K562 (cell line): ENCODE results near the gene KCTD21. TPM values are rescaled to one million over a fixed set of nuclear protein-coding genes. Genes with fewer than 3 reads are reported as not detected.

Experiments
- ATAC-seq: fragments of 200-7000 bp; cut with Tn5 transposase; 3 replicates; pipeline ENCODE4 v1.9.1; 2020; ENCODE audit warnings: moderate library complexity
- BruUV-seq: library from RNA; stranded (reverse); fragments of 400-500 nt; replicated peaks from 2 replicates; lab custom pipeline; 2021; lab: Mats Ljungman, UMichigan
- CTCF ChIA-PET: fragments of 300-600 bp; formaldehyde crosslinking; extraction: SDS; loops from one replicate; lab custom pipeline; 2021; ENCODE audit warnings: low intra/inter-chr PET ratio; lab: Yijun Ruan, JAX
- POLR2A ChIA-PET: fragments of 300-600, 350-650 bp; sonication (Branson Sonifier 250); formaldehyde crosslinking; extraction: SDS; loops from one replicate; lab custom pipeline; 2021; ENCODE audit warnings: antibody characterized with exemption, inconsistent platforms; lab: Yijun Ruan, JAX
- DNase-seq, 4 experiments: peaks; one replicate each; pipeline versions ENCODE4 v3.0.0 to v3.0.0-alpha.2; 2011 to 2018; ENCODE audit warnings: low spot score in 3 of 4, mixed read lengths in 3 of 4; ENCODE audit errors: extremely low read depth in 1 of 4
- FAIRE-seq: peaks from 2 replicates; lab custom pipeline; 2011; peaks lifted over from hg19 to GRCh38; lab: Jason Lieb, UNC
- H2AFZ ChIP-seq: 2 replicates; pipeline ENCODE4 v1.6.0; 2011; ENCODE audit warnings: low read depth, low read length, control low read depth, inconsistent platforms
- H3K27ac ChIP-seq: fragments of 200-600 bp; 3 replicates; pipeline ENCODE4 v1.8.0; 2011; ENCODE audit warnings: low read depth, mild to moderate bottlenecking, control low read depth, inconsistent platforms, low read length, moderate library complexity, mixed read lengths; ENCODE audit errors: extremely low read depth
- H3K27me3 ChIP-seq, 2 experiments: fragments of 300-600 bp in 1 of 2; 2 replicates in 1 of 2; 3 replicates in 1 of 2; pipeline versions ENCODE4 v1.6.0 to v1.8.0; 2011; ENCODE audit warnings: inconsistent platforms in 2 of 2, low read length in 2 of 2, mild to moderate bottlenecking in 1 of 2, mixed read lengths in 1 of 2, moderate library complexity in 1 of 2; ENCODE audit not compliant: control insufficient read depth in 2 of 2, insufficient read depth in 2 of 2
- H3K36me3 ChIP-seq: fragments of 300-600 bp; 3 replicates; pipeline ENCODE4 v1.8.0; 2011; ENCODE audit warnings: mild to moderate bottlenecking, low read length, inconsistent platforms; ENCODE audit not compliant: control insufficient read depth, insufficient read depth
- H3K4me1 ChIP-seq, 2 experiments: fragments of 200-600 bp in 1 of 2; replicated peaks in 1 of 2; 2 replicates in 1 of 2; 3 replicates in 1 of 2; pipeline versions ENCODE4 v1.5.1 to v1.8.0; 2011; ENCODE audit warnings: inconsistent platforms in 2 of 2, low read length in 2 of 2, mild to moderate bottlenecking in 1 of 2, mixed read lengths in 1 of 2, moderate library complexity in 1 of 2; ENCODE audit not compliant: control insufficient read depth in 2 of 2, insufficient read depth in 2 of 2
- H3K4me2 ChIP-seq: 2 replicates; pipeline ENCODE4 v1.6.1; 2011; ENCODE audit warnings: low read length, control low read depth, inconsistent platforms, mixed read lengths; ENCODE audit not compliant: insufficient read depth
- H3K4me3 ChIP-seq: fragments of 200-600 bp; sonication (generic), shearing (Covaris generic); 2 replicates; pipeline ENCODE4 v1.5.1; 2016; ENCODE audit warnings: control low read depth, inconsistent platforms
- H3K79me2 ChIP-seq: fragments of 200-600 bp; 3 replicates; pipeline ENCODE4 v1.8.0; 2011; ENCODE audit warnings: low read length, inconsistent platforms; ENCODE audit not compliant: control insufficient read depth, insufficient read depth
- H3K9ac ChIP-seq, 2 experiments: 2 replicates each; pipeline versions ENCODE4 v1.6.0 to v1.6.1; 2011; ENCODE audit warnings: low read depth in 2 of 2, low read length in 2 of 2, control low read depth in 1 of 2, inconsistent platforms in 1 of 2, mild to moderate bottlenecking in 1 of 2, mixed read lengths in 1 of 2; ENCODE audit not compliant: insufficient read depth in 1 of 2
- H3K9me1 ChIP-seq: one replicate; pipeline ENCODE4 v1.6.0; 2011; ENCODE audit warnings: inconsistent platforms, mild to moderate bottlenecking, low read length, moderate library complexity; ENCODE audit not compliant: control insufficient read depth, insufficient read depth
- H3K9me3 ChIP-seq: replicated peaks from 2 replicates; pipeline ENCODE4 v1.5.1; 2011; ENCODE audit warnings: low read depth, low read length, inconsistent platforms; ENCODE audit not compliant: control insufficient read depth, insufficient read depth
- H4K20me1 ChIP-seq: replicated peaks from 2 replicates; pipeline ENCODE4 v1.6.1; 2011; ENCODE audit warnings: low read length, inconsistent platforms, mixed read lengths; ENCODE audit not compliant: control insufficient read depth, insufficient read depth
- ARID2 ChIP-seq: fragments of 450-650 bp; IDR thresholded peaks from 2 replicates; pipeline ENCODE4 v1.6.1; 2017; ENCODE audit warnings: antibody characterized with exemption, mild to moderate bottlenecking
- ATF3 ChIP-seq, 2 experiments: fragments of 450-650 bp in 1 of 2; sonication (generic) in 1 of 2; formaldehyde crosslinking in 1 of 2; IDR thresholded peaks in 1 of 2; conservative IDR thresholded peaks in 1 of 2; 2 replicates each; pipeline versions ENCODE4 v1.6.1 to v1.8.1; 2016 to 2023; ENCODE audit warnings: mild to moderate bottlenecking in 2 of 2, moderate library complexity in 2 of 2, inconsistent platforms in 1 of 2, missing genetic modification reagents in 1 of 2
- ELK3 ChIP-seq: fragments of 450-650 bp; formaldehyde crosslinking; IDR thresholded peaks from 2 replicates; pipeline ENCODE4 v1.4.0; 2020; ENCODE audit warnings: mild to moderate bottlenecking
- ILF3 ChIP-seq: fragments of 450-650 bp; IDR thresholded peaks from 2 replicates; pipeline ENCODE4 v1.6.1; 2018; ENCODE audit warnings: antibody characterized with exemption, mild to moderate bottlenecking, moderate library complexity, borderline replicate concordance
- KLF1 ChIP-seq: fragments of 450-650 bp; IDR thresholded peaks from 2 replicates; pipeline ENCODE4 v1.6.1; 2016; ENCODE audit warnings: missing genetic modification characterization, missing compliant biosample characterization
- MAFG ChIP-seq: fragments of 450-650 bp; conservative IDR thresholded peaks from 2 replicates; pipeline ENCODE4 v1.6.1; 2016; ENCODE audit warnings: missing genetic modification characterization, missing compliant biosample characterization
- MLX ChIP-seq, 2 experiments: fragments of 450-650 bp in 1 of 2; sonication (generic) in 1 of 2; formaldehyde crosslinking; conservative IDR thresholded peaks; 2 replicates each; pipeline versions ENCODE4 v1.4.0 to v1.8.1; 2020 to 2022; ENCODE audit warnings: mild to moderate bottlenecking in 1 of 2, missing genetic modification reagents in 1 of 2
- NELFE ChIP-seq: IDR thresholded peaks from 2 replicates; pipeline ENCODE4 v1.6.1; 2011; ENCODE audit warnings: mild to moderate bottlenecking; ENCODE audit not compliant: insufficient read depth, insufficient read length
- NFRKB ChIP-seq: fragments of 450-650 bp; IDR thresholded peaks from 2 replicates; pipeline ENCODE4 v1.6.1; 2016; ENCODE audit warnings: low read depth
- NR2C1 ChIP-seq, 2 experiments: fragments of 450-650 bp; IDR thresholded peaks; 2 replicates each; pipeline ENCODE4 v1.6.1; 2017; ENCODE audit warnings: mild to moderate bottlenecking in 2 of 2, antibody characterized with exemption in 1 of 2, inconsistent platforms in 1 of 2, missing compliant biosample characterization in 1 of 2, missing genetic modification characterization in 1 of 2
- NR2C2 ChIP-seq, 2 experiments: fragments of 200-800 bp in 1 of 2; sonication (Bioruptor generic) in 1 of 2; sonication (generic) in 1 of 2; formaldehyde crosslinking in 1 of 2; IDR thresholded peaks; 2 replicates each; pipeline versions ENCODE4 v1.6.1 to v1.8.0; 2016 to 2022; ENCODE audit warnings: mild to moderate bottlenecking in 1 of 2, missing compliant biosample characterization in 1 of 2, missing genetic modification characterization in 1 of 2, missing genetic modification reagents in 1 of 2
- NR3C1 ChIP-seq: sonication (generic); formaldehyde crosslinking; IDR thresholded peaks from 2 replicates; pipeline ENCODE4 v1.8.1; 2022; ENCODE audit warnings: missing genetic modification reagents
- RNF2 ChIP-seq: sonication (generic); IDR thresholded peaks from 2 replicates; pipeline ENCODE4 v1.6.1; 2016
- SPI1 ChIP-seq: IDR thresholded peaks from 2 replicates; pipeline ENCODE4 v1.6.1; 2011; ENCODE audit warnings: low read depth, low read length, control low read depth, borderline replicate concordance
- STAT6 ChIP-seq: sonication (generic); formaldehyde crosslinking; IDR thresholded peaks from 2 replicates; pipeline ENCODE4 v1.8.1; 2023; ENCODE audit warnings: mild to moderate bottlenecking, missing genetic modification reagents
- XRCC5 ChIP-seq: fragments of 200-400 bp; formaldehyde crosslinking; IDR thresholded peaks from 2 replicates; pipeline ENCODE4 v1.6.1; 2017; ENCODE audit warnings: low read depth, mild to moderate bottlenecking, low read length
- ZNF324 ChIP-seq: fragments of 250-450 bp; sonication (Bioruptor Pico); IDR thresholded peaks from 2 replicates; pipeline ENCODE4 v1.4.0; 2020; ENCODE audit warnings: mild to moderate bottlenecking
- WGBS: fragments of 100-300 bp; shearing (Covaris generic); methylation state at CpG from one replicate; pipeline ENCODE4 v1.1.6; 2016; ENCODE audit warnings: low coverage, mixed read lengths; ENCODE audit not compliant: insufficient coverage; ENCODE audit errors: missing lambda C conversion rate; 5-methylcytosine and 5-hydroxymethylcytosine counted together
- in situ Hi-C: fragments of 300-500 bp; cut with MboI; formaldehyde crosslinking; loops from 4 replicates; pipeline ENCODE4 v1.15.0; 2018; ENCODE audit warnings: inconsistent platforms, mixed read lengths
- intact Hi-C: fragments of 100-400 bp; cut with micrococcal nuclease; formaldehyde crosslinking; loops from 2 replicates; pipeline ENCODE4 v1.14.2; 2022
- polyA plus RNA-seq, 8 experiments: library from polyadenylated mRNA; depleted of rRNA in 4 of 8; stranded (reverse) in 5 of 8; unstranded in 3 of 8; fragments of >200 nt; fragmentation: Nextera tagmentation in 2 of 8; fragmentation: Illumina TruSeq in 1 of 8; extraction: Ambion mirVana in 2 of 8; extraction: Trizol in 1 of 8; gene quantifications; 2 replicates each; pipeline versions ENCODE4 v1.2.1 to v1.2.3, GENCODE V29; 2011 to 2014; ENCODE audit warnings: inconsistent platforms in 1 of 8, missing spikeins in 1 of 8
- total RNA-seq, 7 experiments: library from RNA; depleted of rRNA in 6 of 7; stranded (reverse); fragments of >200 nt in 6 of 7; fragmentation: Illumina TruSeq in 2 of 7; extraction: Trizol in 2 of 7; gene quantifications; 2 replicates each; pipeline versions ENCODE4 v1.2.1 to v1.2.3, GENCODE V29; 2011 to 2021; ENCODE audit warnings: low replicate concordance in 1 of 7

KCTD21 gene
- total and polyA plus RNA-seq, 9 of the 15 experiments (the other 6 are each of a cell fraction or from before 2014, with no cell fraction given), result 0.34 to 5.4 (median 1.9) TPM

GRCh38 chr11:78200061-78200460 lies 11.6 kb upstream of the KCTD21 start:
- no peaks in the 10 kb centered on the region for H3K27me3 ChIP-seq
- H3K9me1 ChIP-seq, result no peaks in the 10 kb centered on the region
- POLR2A ChIA-PET, result interaction anchor here (0.5 to 1.2 kb wide), 2 partner anchors 10 to 713 kb away, joined by 3 to 4 read pairs; no protein-coding TSS in a partner anchor
- intact Hi-C loops (no loop called here), in situ Hi-C loops (no loop called here)
- no peak overlapping the region for H3K27ac ChIP-seq
- no peaks in the 10 kb centered on the region for H3K9me3 ChIP-seq
- no peak overlapping the region for H2AFZ ChIP-seq
- BruUV-seq, result no TSS peak
- ATAC-seq (no peak), DNase-seq (no peak), FAIRE-seq (no peak)
- H3K4me3 ChIP-seq, result no peak overlapping the region
- CTCF ChIA-PET, result no interaction called here
- peaks cover 7% of the 10 kb centered on the region; the same call in 2 of the 3 replicates for H3K36me3 ChIP-seq
- H4K20me1 ChIP-seq, result 0 out of 2 replicates have a peak, but pooled peaks cover 6% of the 10 kb centered on the region
- H3K4me2 ChIP-seq, result no peak overlapping the region
- H3K4me1 ChIP-seq, result peaks cover 0 to 15% of the 10 kb centered on the region in 2 experiments; a peak in 3 of 5 replicates
- no peak overlapping the region for H3K9ac ChIP-seq
- no peaks in the 10 kb centered on the region for H3K79me2 ChIP-seq
- WGBS, result 72% methylated on average over 4 of the region's 4 CpGs
- TF ChIP-seq NELFE (no peak), NR2C1 (IDR thresholded peaks at IDR 0.05) (no peak), NR2C1 (tag; IDR thresholded peaks at IDR 0.05) (no peak), ILF3 (no peak), XRCC5 (no peak), MAFG (tag) (no peak), NR3C1 (CRISPR knock-in tag) (no peak), SPI1 (no peak), STAT6 (CRISPR knock-in tag) (no peak), ARID2 (no peak), ATF3 (IDR thresholded peaks at IDR 0.05) (no peak), ATF3 (CRISPR knock-in tag; conservative IDR thresholded peaks at IDR 0.05) (no peak), NR2C2 (CRISPR knock-in tag; IDR thresholded peaks at IDR 0.05) (no peak), NR2C2 (tag; IDR thresholded peaks at IDR 0.05) (no peak), KLF1 (tag) (no peak), ELK3 (no peak), RNF2 (no peak), ZNF324 (no peak), NFRKB (no peak), MLX (CRISPR knock-in tag; conservative IDR thresholded peaks at IDR 0.05) (no peak)
